ENCODE data around the gene DOCK3.

- TF ChIP-seq CTCF (IDR thresholded peaks at IDR 0.05): no peak
- TF ChIP-seq POLR2A (IDR thresholded peaks at IDR 0.05): no peak
Observed at GRCh38 chr3:50986726-50987125, 312.0 kb downstream of the DOCK3 start.
